ENCODE measurements around the gene FHOD1. TPM values are rescaled to one million over a fixed set of nuclear protein-coding genes. Genes with fewer than 3 reads are reported as not detected.

FHOD1 gene
- total and polyA plus RNA-seq, 2 of the 13 experiments (the other 11 are each of a cell fraction or from before 2014, with no cell fraction given) = 20.0 to 20.8 TPM

DNA sequence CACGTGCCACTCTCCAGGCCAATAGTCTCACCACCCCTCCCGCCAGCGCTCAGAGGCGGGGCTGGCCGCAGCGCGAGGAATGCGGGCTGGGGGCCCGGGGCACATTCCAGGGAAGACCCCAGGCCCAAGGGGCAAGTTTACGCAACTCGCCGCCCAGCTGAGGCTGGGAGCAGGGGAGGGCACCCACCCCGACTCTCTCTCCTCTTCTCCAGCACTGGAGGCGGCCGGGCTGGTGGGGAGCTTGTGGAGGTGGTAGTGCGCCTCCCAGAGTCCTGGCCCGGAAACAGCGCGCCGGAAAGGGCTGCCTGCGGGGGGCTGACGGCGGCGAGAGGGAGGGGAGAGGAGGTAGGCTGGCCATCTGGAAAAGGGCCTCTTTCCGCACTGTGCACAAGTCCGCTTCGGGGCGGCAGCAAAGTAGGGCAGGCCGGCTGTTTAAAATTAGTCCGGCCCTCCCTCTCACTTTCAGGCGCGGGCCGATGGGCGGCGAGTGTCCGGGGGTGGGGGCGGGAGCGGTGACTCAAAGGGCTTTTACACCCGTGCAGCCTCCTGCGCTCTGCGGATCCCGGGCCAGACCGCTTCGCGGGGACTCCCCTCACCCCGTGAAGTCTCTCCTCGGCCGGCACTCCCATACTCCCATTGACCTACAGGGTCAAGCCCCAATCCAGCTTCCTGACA is 1.1 kb downstream of the FHOD1 start (continued):
- TF ChIP-seq ATF7 (IDR thresholded peaks at IDR 0.05) (no peak), ATF7 (CRISPR knock-in tag; IDR thresholded peaks at IDR 0.05) (no peak; the same call in 1 of the 2 replicates), ZNF572 (CRISPR knock-in tag; IDR thresholded peaks at IDR 0.05) (no peak; the same call in 1 of the 2 replicates), SP1 (IDR thresholded peaks at IDR 0.05) (no peak), SP1 (CRISPR knock-in tag; IDR thresholded peaks at IDR 0.05) (peak; percentile 65), ZNF274 (CRISPR knock-in tag; IDR thresholded peaks at IDR 0.05) (peak; percentile 61), POLR2A (IDR thresholded peaks at IDR 0.05; ENCODE audit: insufficient read depth in 1 of 2, low read depth in 2 of 2, low read length in 2 of 2) (peak; percentile 50 to 57; a peak in 2 of 4 replicates), GATA4 (IDR thresholded peaks at IDR 0.05; ENCODE audit: borderline replicate concordance, low read depth) (0 out of 2 replicates have a peak, but pooled peaks have one; percentile 57), WIZ (CRISPR knock-in tag; IDR thresholded peaks at IDR 0.05) (no peak; the same call in 1 of the 2 replicates), ZNF230 (CRISPR knock-in tag; IDR thresholded peaks at IDR 0.05) (peak; percentile 74), HNRNPH1 (optimal IDR thresholded peaks at IDR 0.05; ENCODE audit: low read depth, low read length) (no peak), ZNF335 (CRISPR knock-in tag; IDR thresholded peaks at IDR 0.05) (no peak; the same call in none of the 2 replicates), U2AF1 (optimal IDR thresholded peaks at IDR 0.05; ENCODE audit: low read depth, low read length) (peak; percentile 84), HES4 (CRISPR knock-in tag; IDR thresholded peaks at IDR 0.05; ENCODE audit: borderline replicate concordance) (no peak), NONO (IDR thresholded peaks at IDR 0.05) (no peak), NONO (CRISPR knock-in tag; conservative IDR thresholded peaks at IDR 0.05) (peak; percentile 99), ZNF558 (CRISPR knock-in tag; IDR thresholded peaks at IDR 0.05; ENCODE audit: borderline replicate concordance) (peak; percentile 96; the same call in 1 of the 2 replicates), TAF1 (CRISPR knock-in tag; IDR thresholded peaks at IDR 0.05) (peak; percentile 59)
- TF ChIP-seq, protein P1, sequence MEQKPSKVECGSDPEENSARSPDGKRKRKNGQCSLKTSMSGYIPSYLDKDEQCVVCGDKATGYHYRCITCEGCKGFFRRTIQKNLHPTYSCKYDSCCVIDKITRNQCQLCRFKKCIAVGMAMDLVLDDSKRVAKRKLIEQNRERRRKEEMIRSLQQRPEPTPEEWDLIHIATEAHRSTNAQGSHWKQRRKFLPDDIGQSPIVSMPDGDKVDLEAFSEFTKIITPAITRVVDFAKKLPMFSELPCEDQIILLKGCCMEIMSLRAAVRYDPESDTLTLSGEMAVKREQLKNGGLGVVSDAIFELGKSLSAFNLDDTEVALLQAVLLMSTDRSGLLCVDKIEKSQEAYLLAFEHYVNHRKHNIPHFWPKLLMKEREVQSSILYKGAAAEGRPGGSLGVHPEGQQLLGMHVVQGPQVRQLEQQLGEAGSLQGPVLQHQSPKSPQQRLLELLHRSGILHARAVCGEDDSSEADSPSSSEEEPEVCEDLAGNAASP (CRISPR knock-in tag; IDR thresholded peaks at IDR 0.05; ENCODE audit: borderline replicate concordance) = peak; percentile 80
- TF ChIP-seq, protein P2, sequence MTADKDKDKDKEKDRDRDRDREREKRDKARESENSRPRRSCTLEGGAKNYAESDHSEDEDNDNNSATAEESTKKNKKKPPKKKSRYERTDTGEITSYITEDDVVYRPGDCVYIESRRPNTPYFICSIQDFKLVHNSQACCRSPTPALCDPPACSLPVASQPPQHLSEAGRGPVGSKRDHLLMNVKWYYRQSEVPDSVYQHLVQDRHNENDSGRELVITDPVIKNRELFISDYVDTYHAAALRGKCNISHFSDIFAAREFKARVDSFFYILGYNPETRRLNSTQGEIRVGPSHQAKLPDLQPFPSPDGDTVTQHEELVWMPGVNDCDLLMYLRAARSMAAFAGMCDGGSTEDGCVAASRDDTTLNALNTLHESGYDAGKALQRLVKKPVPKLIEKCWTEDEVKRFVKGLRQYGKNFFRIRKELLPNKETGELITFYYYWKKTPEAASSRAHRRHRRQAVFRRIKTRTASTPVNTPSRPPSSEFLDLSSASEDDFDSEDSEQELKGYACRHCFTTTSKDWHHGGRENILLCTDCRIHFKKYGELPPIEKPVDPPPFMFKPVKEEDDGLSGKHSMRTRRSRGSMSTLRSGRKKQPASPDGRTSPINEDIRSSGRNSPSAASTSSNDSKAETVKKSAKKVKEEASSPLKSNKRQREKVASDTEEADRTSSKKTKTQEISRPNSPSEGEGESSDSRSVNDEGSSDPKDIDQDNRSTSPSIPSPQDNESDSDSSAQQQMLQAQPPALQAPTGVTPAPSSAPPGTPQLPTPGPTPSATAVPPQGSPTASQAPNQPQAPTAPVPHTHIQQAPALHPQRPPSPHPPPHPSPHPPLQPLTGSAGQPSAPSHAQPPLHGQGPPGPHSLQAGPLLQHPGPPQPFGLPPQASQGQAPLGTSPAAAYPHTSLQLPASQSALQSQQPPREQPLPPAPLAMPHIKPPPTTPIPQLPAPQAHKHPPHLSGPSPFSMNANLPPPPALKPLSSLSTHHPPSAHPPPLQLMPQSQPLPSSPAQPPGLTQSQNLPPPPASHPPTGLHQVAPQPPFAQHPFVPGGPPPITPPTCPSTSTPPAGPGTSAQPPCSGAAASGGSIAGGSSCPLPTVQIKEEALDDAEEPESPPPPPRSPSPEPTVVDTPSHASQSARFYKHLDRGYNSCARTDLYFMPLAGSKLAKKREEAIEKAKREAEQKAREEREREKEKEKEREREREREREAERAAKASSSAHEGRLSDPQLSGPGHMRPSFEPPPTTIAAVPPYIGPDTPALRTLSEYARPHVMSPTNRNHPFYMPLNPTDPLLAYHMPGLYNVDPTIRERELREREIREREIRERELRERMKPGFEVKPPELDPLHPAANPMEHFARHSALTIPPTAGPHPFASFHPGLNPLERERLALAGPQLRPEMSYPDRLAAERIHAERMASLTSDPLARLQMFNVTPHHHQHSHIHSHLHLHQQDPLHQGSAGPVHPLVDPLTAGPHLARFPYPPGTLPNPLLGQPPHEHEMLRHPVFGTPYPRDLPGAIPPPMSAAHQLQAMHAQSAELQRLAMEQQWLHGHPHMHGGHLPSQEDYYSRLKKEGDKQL (CRISPR knock-in tag; IDR thresholded peaks at IDR 0.05; ENCODE audit: low read depth) = no peak; the same call in 1 of the 2 replicates
- TF ChIP-seq, protein P3, sequence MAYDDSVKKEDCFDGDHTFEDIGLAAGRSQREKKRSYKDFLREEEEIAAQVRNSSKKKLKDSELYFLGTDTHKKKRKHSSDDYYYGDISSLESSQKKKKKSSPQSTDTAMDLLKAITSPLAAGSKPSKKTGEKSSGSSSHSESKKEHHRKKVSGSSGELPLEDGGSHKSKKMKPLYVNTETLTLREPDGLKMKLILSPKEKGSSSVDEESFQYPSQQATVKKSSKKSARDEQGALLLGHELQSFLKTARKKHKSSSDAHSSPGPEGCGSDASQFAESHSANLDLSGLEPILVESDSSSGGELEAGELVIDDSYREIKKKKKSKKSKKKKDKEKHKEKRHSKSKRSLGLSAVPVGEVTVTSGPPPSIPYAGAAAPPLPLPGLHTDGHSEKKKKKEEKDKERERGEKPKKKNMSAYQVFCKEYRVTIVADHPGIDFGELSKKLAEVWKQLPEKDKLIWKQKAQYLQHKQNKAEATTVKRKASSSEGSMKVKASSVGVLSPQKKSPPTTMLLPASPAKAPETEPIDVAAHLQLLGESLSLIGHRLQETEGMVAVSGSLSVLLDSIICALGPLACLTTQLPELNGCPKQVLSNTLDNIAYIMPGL (CRISPR knock-in tag; IDR thresholded peaks at IDR 0.05; ENCODE audit: borderline replicate concordance in 1 of 2, low read depth in 1 of 2) = peak; percentile 94 to 97
- TF ChIP-seq, protein P4, sequence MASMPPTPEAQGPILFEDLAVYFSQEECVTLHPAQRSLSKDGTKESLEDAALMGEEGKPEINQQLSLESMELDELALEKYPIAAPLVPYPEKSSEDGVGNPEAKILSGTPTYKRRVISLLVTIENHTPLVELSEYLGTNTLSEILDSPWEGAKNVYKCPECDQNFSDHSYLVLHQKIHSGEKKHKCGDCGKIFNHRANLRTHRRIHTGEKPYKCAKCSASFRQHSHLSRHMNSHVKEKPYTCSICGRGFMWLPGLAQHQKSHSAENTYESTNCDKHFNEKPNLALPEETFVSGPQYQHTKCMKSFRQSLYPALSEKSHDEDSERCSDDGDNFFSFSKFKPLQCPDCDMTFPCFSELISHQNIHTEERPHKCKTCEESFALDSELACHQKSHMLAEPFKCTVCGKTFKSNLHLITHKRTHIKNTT (CRISPR knock-in tag; IDR thresholded peaks at IDR 0.05) = no peak
